NCI-H1694 (cell line): ENCODE measurements around the gene MSS51.

Experiments used
- DNase-seq: peaks from one replicate; lab custom pipeline; 2025; lab: John Stamatoyannopoulos, UW

The MSS51 gene

GRCh38 chr10:73433538-73433867 is at the start of gene MSS51:
Gene MSS51 (minus strand): TSS chr10:73433561. CDS start chr10:73428284, 5,277 bp downstream.
- DNase-seq = no peak

- DNase-seq = no peak
Measured at GRCh38 chr10:73480158-73480557, 46.8 kb upstream of the MSS51 start.

- no peak for DNase-seq
Measured at GRCh38 chr10:73478636-73479035, 45.3 kb upstream of the MSS51 start.

GRCh38 chr10:73471226-73471625 is 37.9 kb upstream of the MSS51 start:
- DNase-seq = no peak

DNA sequence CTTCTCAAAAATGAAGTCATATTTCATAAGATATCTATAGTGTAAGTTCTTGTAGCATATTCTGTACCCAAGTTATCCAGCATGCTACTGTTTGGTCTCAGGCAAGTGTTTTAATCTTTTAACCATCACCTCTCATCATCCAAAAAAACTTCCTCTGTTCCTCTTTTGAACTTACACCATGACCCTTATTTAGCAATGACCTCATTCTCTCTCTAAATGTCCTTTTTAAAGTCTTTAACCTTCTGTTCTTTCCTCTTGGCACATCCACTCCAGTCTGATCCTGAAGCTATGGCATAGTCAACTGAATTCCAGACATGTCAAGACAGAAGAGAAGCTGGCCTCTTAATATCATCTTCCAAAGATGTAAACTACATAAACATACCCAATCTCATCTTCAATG is 36.2 kb upstream of the MSS51 start:
- DNase-seq = no peak

DNA sequence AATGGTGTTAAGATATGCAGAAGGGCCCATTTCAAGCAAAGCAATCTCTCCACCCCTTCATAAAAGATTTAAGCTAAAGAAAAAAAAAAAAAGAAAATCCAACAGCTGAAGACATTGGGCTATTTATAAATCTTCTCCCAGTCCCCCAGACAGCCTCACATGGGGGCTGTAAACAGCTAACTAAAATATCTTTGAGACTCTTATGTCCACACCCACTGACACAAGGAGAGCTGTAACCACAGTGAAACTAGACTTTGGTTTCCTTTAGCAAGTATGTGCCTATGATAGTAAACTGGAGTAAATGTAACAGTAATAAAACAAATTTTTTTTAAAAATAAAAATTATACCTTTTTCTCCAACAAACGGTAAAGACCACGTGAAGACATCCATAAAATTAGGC is 33.8 kb upstream of the MSS51 start:
- no peak for DNase-seq

DNA sequence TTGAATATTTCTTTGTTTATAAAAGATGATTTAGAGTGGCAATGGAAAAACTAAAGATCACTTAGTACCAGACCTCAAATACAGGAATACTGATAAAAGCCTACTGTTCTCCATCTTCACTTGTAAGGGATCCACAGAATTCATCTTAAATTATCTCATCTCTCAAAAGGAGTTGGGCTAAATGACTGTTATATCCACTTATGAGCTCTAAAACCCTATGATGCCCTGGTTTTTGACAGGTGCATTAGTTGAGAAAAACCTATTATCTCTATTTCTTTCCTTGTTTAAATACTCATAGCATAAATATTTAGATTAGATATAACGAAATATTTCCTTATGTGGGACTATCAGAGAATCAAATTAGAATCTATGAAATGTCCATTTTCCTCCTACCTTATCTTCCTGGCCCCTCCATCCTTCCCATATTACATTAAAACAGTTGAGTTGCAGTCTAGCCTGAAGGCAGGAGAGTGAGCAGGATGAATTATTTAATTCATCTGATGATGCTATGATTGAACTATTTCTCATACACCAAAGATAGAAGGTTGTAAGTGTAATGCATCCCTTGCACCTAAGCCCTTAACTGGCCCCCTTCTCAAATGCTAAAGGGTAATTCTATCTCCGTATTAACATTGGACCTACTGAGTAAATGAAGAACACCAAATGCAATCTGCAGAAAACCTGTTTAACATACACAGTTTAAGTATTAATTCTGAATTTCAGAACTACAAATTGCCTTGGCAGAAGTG is 32.8 kb upstream of the MSS51 start:
- no peak for DNase-seq

- DNase-seq = no peak
Measured at GRCh38 chr10:73460897-73461296, 27.5 kb upstream of the MSS51 start.

GRCh38 chr10:73459683-73460314 is 26.4 kb upstream of the MSS51 start:
- DNase-seq = no peak

- DNase-seq = no peak
Measured at GRCh38 chr10:73456187-73456890, 23.0 kb upstream of the MSS51 start.

DNA sequence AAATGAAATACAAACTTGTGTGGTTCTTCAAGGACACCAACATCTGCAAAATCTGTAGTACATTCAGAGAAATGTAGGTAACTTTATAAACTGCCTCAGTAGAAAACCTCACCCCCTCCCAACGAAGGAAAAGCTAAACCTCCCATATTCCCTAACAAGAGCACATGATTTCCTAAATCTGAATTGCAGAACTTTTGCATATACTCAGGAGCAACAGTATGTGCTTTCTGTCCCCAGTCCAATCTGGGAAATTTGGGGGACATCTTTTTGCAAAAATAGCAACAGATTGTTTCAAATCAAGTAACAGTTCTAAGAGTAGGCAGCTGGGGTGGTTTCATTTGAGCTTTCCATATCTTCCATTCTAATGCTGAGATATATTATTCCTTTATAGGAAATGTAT is 15.8 kb upstream of the MSS51 start:
- no peak for DNase-seq

GRCh38 chr10:73448384-73448783 is 15.0 kb upstream of the MSS51 start:
- no peak for DNase-seq

- no peak for DNase-seq
Measured at GRCh38 chr10:73446926-73447325, 13.6 kb upstream of the MSS51 start.

- no peak for DNase-seq
Measured at GRCh38 chr10:73444457-73444856, 11.1 kb upstream of the MSS51 start.

DNA sequence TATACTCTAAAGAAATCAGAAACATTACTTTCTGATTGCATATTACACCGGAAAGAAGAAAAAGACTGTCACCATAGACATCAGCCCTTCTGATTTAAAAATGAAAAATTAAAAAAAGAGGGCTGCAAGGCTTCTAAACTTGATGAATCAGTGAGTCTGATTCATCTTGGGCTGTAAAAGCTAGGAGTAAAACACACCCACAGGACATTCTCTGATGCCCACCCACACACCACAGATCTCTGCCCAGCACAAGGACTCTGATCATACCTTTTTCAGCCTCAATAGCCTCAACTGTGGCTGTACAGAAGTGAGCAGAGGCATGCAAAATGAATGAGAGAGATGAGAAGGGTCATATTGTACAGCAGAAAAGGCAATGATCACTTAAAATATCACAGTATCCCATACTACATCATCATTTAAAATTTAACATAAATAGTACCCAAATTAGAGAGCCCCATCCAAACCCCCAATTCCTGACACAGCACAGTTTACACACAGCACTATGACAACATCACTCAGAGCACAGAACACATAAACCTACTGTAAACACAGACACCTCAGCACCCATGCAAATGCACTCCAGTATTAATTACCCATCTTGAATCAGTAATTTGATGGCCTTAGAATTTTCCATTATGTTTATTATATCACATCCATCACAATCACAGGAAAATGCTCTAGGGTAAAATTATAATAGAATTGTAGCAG is 6.4 kb upstream of the MSS51 start:
- no peak for DNase-seq

GRCh38 chr10:73439055-73439454 is 5.7 kb upstream of the MSS51 start:
- no peak for DNase-seq

GRCh38 chr10:73432646-73433537 is 469 bp downstream of the MSS51 start:
- DNase-seq = no peak

GRCh38 chr10:73426318-73426717 is 7.0 kb downstream of the MSS51 start:
- no peak for DNase-seq

DNA sequence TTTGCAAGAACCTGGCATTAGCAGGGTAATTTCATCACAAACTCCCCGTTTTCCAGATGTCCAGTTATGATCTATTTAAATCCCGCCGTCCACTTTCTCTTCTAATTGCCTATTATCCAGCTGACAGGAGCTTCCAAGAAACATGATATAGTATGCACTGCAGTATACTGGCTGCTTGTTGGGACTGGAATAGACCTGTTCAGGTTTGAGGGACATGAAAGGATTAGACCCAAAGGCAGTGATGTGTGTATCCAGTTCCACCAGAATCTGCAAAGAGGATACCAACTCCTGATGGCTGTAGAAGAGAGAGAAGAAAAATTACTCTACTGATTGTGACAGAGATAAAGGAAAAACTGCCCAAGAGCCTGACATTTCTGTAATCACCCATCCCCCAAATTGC is 8.9 kb downstream of the MSS51 start:
- DNase-seq = no peak

DNA sequence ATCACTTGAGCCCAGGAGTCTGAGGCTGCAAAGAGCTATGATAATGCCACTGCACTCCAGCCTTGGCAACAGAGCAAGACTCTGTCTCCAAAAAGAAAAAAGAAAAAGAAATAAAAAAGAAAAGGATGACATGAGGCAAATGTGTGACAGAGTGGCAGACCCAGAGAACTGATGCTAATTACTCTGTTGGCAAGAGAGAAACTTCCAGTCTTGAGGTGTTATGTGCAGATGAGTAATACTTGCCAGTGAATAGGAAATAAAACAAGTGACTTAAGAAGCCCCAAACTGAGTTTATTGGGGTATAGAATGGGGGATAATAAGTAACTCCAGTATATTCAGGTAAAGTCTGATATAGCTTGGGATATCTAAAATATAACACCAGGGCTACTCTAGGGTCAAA is 10.1 kb downstream of the MSS51 start:
- DNase-seq = no peak

DNA sequence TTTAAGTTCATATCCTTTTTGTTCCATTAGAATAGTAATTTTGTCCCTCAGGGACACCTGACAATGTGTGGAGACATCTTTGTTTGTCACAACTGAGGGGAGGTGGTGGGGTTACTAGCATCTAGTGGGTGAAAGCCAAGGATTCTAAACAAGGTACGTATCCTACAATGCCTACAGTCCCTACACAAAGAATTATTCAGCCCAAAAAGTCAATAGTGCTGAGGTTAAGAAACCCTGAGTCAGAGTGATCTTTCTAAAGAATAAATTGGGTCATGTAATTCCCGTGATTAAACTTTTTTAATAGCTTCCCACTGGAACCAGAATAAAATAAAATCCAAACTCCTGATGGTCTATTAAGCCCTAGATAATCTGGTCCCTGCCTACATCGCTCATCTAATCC is 16.8 kb downstream of the MSS51 start:
- DNase-seq = no peak
